WERI-Rb-1 (cell line): Measurements from ENCODE around the gene ZBTB43.

Source experiments
- DNase-seq: peaks from one replicate; pipeline ENCODE4 v3.0.0-alpha.2; 2020
- H3K27ac ChIP-seq: fragments of 250-450 bp; sonication (Bioruptor Pico); 2 replicates; pipeline ENCODE4 v1.5.1; 2020; ENCODE audit warnings: mild to moderate bottlenecking, moderate library complexity
- H3K27me3 ChIP-seq: fragments of 250-450 bp; sonication (Bioruptor Pico); 2 replicates; pipeline ENCODE4 v1.5.1; 2021; ENCODE audit warnings: mild to moderate bottlenecking, low read depth, moderate library complexity; ENCODE audit not compliant: insufficient read depth, severe bottlenecking
- H3K36me3 ChIP-seq: fragments of 250-450 bp; sonication (Bioruptor Pico); 2 replicates; pipeline ENCODE4 v1.5.1; 2020; ENCODE audit warnings: mild to moderate bottlenecking, moderate library complexity
- H3K4me3 ChIP-seq: 2 replicates; pipeline ENCODE4 v1.5.1; 2011; ENCODE audit warnings: low read depth, mild to moderate bottlenecking, control low read depth, low read length
- H3K9me3 ChIP-seq: fragments of 250-450 bp; sonication (Bioruptor Pico); 2 replicates; pipeline ENCODE4 v1.5.1; 2021; ENCODE audit warnings: mild to moderate bottlenecking, moderate library complexity; ENCODE audit not compliant: severe bottlenecking
- CTCF ChIP-seq: IDR thresholded peaks from 2 replicates; pipeline ENCODE4 v1.5.1; 2011; ENCODE audit warnings: low read depth, mild to moderate bottlenecking, control low read depth, inconsistent platforms, low read length

The ZBTB43 gene

GRCh38 chr9:126864771-126865170 lies 59.9 kb downstream of the ZBTB43 start:
- Histone ChIP-seq H3K27ac (no peak overlapping the region), H3K9me3 (no peaks in the 10 kb centered on the region), H3K36me3 (peaks cover 57% of the 10 kb centered on the region), H3K4me3 (no peak overlapping the region), H3K27me3 (no peaks in the 10 kb centered on the region)
- no peak for TF ChIP-seq CTCF
- no peak for DNase-seq

GRCh38 chr9:126869368-126869767 lies 64.5 kb downstream of the ZBTB43 start:
- H3K9me3 ChIP-seq = no peaks in the 10 kb centered on the region
- H3K27ac ChIP-seq = no peak overlapping the region
- H3K4me3 ChIP-seq = no peak overlapping the region
- no peak for TF ChIP-seq CTCF
- H3K27me3 ChIP-seq = no peaks in the 10 kb centered on the region
- peaks cover 43% of the 10 kb centered on the region for H3K36me3 ChIP-seq
- DNase-seq = no peak

- no peak overlapping the region for H3K4me3 ChIP-seq
- no peak overlapping the region for H3K27ac ChIP-seq
- no peaks in the 10 kb centered on the region for H3K27me3 ChIP-seq
- DNase-seq = no peak
- H3K36me3 ChIP-seq = peaks cover 24% of the 10 kb centered on the region
- no peaks in the 10 kb centered on the region for H3K9me3 ChIP-seq
- no peak for TF ChIP-seq CTCF
These were observed 67.7 kb downstream of the ZBTB43 start for GRCh38 chr9:126872516-126872915.

- TF ChIP-seq CTCF = no peak
- H3K36me3 ChIP-seq = peaks cover 26% of the 10 kb centered on the region
- DNase-seq = no peak
- H3K27ac ChIP-seq = no peak overlapping the region
- no peaks in the 10 kb centered on the region for H3K27me3 ChIP-seq
- H3K9me3 ChIP-seq = no peaks in the 10 kb centered on the region
- H3K4me3 ChIP-seq = no peak overlapping the region
These were observed 69.9 kb downstream of the ZBTB43 start for GRCh38 chr9:126874546-126875314.

- TF ChIP-seq CTCF = no peak
- Histone ChIP-seq H3K4me3 (no peak overlapping the region), H3K36me3 (peaks cover 38% of the 10 kb centered on the region), H3K27me3 (no peaks in the 10 kb centered on the region), H3K27ac (no peak overlapping the region), H3K9me3 (no peaks in the 10 kb centered on the region)
- no peak for DNase-seq
These were observed 71.1 kb downstream of the ZBTB43 start for GRCh38 chr9:126875756-126876510.
